MM.1S (cell line): ENCODE data around the gene DGUOK.

Source experiments
- DNase-seq: peaks from one replicate; pipeline ENCODE4 v3.0.0-alpha.2; 2015
- H2AFZ ChIP-seq: fragments of 300-600 bp; sonication (generic); 2 replicates; pipeline ENCODE4 v1.6.0; 2016; ENCODE audit warnings: antibody characterized with exemption, low read length
- H3F3A ChIP-seq: fragments of 300-600 bp; sonication (generic); 2 replicates; pipeline ENCODE4 v1.6.1; 2016; ENCODE audit warnings: mild to moderate bottlenecking, antibody characterized with exemption, low read length, moderate library complexity, mixed read lengths; ENCODE audit not compliant: insufficient read depth
- H3K27ac ChIP-seq: fragments of 300-600 bp; sonication (generic); 2 replicates; pipeline ENCODE4 v1.5.1; 2016; ENCODE audit warnings: mild to moderate bottlenecking, low read length
- H3K27me3 ChIP-seq: fragments of 300-600 bp; sonication (generic); replicated peaks from 2 replicates; pipeline ENCODE4 v1.6.0; 2016; ENCODE audit warnings: low read length; ENCODE audit not compliant: insufficient read depth
- H3K36me3 ChIP-seq: fragments of 300-600 bp; sonication (generic); replicated peaks from 2 replicates; pipeline ENCODE4 v1.6.1; 2016; ENCODE audit warnings: mild to moderate bottlenecking, low read length, mixed read lengths; ENCODE audit not compliant: insufficient read depth
- H3K4me1 ChIP-seq: fragments of 300-600 bp; sonication (generic); 2 replicates; pipeline ENCODE4 v1.6.1; 2016; ENCODE audit warnings: low read length, mixed read lengths
- H3K4me2 ChIP-seq: fragments of 300-600 bp; sonication (generic); 2 replicates; pipeline ENCODE4 v1.6.0; 2016; ENCODE audit warnings: low read depth, low read length
- H3K4me3 ChIP-seq: fragments of 300-600 bp; sonication (generic); 2 replicates; pipeline ENCODE4 v1.5.1; 2016; ENCODE audit warnings: low read length, mixed read lengths
- H3K79me2 ChIP-seq: fragments of 300-600 bp; sonication (generic); 2 replicates; pipeline ENCODE4 v1.6.1; 2016; ENCODE audit warnings: mixed run types, low read length, mixed read lengths
- H3K9ac ChIP-seq: fragments of 300-600 bp; sonication (generic); 2 replicates; pipeline ENCODE4 v1.6.1; 2016; ENCODE audit warnings: low read length, mixed read lengths
- H3K9me2 ChIP-seq: fragments of 300-600 bp; sonication (generic); replicated peaks from 2 replicates; pipeline ENCODE4 v1.6.1; 2016; ENCODE audit warnings: mild to moderate bottlenecking, low read length, mixed read lengths; ENCODE audit not compliant: insufficient read depth
- H3K9me3 ChIP-seq: fragments of 300-600 bp; sonication (generic); replicated peaks from 2 replicates; pipeline ENCODE4 v1.6.1; 2016; ENCODE audit warnings: mild to moderate bottlenecking, low read length, mixed read lengths; ENCODE audit not compliant: insufficient read depth
- H4K20me1 ChIP-seq: fragments of 300-600 bp; sonication (generic); 2 replicates; pipeline ENCODE4 v1.6.1; 2016; ENCODE audit warnings: mild to moderate bottlenecking, low read length, moderate library complexity, mixed read lengths; ENCODE audit not compliant: insufficient read depth
- CTCF ChIP-seq: fragments of 300-600 bp; sonication (generic); IDR thresholded peaks from 2 replicates; pipeline ENCODE4 v1.5.1; 2016; ENCODE audit warnings: antibody characterized with exemption, low read length, mixed read lengths
- EZH2 ChIP-seq: fragments of 300-600 bp; sonication (generic); optimal IDR thresholded peaks from 2 replicates; pipeline ENCODE3; 2017; ENCODE audit warnings: low read depth, mild to moderate bottlenecking, antibody characterized with exemption, low read length, mixed read lengths
- EZH2phosphoT487 ChIP-seq: fragments of 300-600 bp; sonication (generic); IDR thresholded peaks from 2 replicates; pipeline ENCODE4 v1.6.1; 2018; ENCODE audit warnings: antibody characterized with exemption, low read length

The DGUOK gene

GRCh38 chr2:73987948-73988700 is 61.4 kb downstream of the DGUOK start:
- Histone ChIP-seq H3F3A (peaks cover 12% of the 10 kb centered on the region), H3K9ac (no peak overlapping the region), H3K4me1 (peaks cover 22% of the 10 kb centered on the region), H3K4me2 (no peak overlapping the region), H4K20me1 (no peaks in the 10 kb centered on the region), H2AFZ (no peak overlapping the region), H3K4me3 (no peak overlapping the region), H3K27me3 (no peaks in the 10 kb centered on the region), H3K36me3 (no peaks in the 10 kb centered on the region), H3K79me2 (peaks cover 73% of the 10 kb centered on the region), H3K9me2 (no peaks in the 10 kb centered on the region), H3K9me3 (no peaks in the 10 kb centered on the region), H3K27ac (no peak overlapping the region)
- no peak for DNase-seq
- no peak for TF ChIP-seq CTCF
- TF ChIP-seq EZH2, result no peak
- TF ChIP-seq EZH2phosphoT487, result no peak

- Histone ChIP-seq H2AFZ (no peak overlapping the region), H3K4me3 (no peak overlapping the region), H4K20me1 (no peaks in the 10 kb centered on the region), H3K27ac (no peak overlapping the region), H3K79me2 (peaks cover 92% of the 10 kb centered on the region), H3K36me3 (no peaks in the 10 kb centered on the region), H3K9ac (no peak overlapping the region), H3K9me2 (no peaks in the 10 kb centered on the region), H3K4me2 (no peak overlapping the region), H3K4me1 (peaks cover 22% of the 10 kb centered on the region), H3F3A (no peaks in the 10 kb centered on the region), H3K9me3 (no peaks in the 10 kb centered on the region), H3K27me3 (no peaks in the 10 kb centered on the region)
- TF ChIP-seq CTCF (no peak), EZH2phosphoT487 (no peak), EZH2 (no peak)
- no peak for DNase-seq
Measured at GRCh38 chr2:73989972-73990371, 63.3 kb downstream of the DGUOK start.

- H4K20me1 ChIP-seq, result peaks cover 2% of the 10 kb centered on the region; the same call in 1 of the 2 replicates
- DNase-seq, result no peak
- H3K79me2 ChIP-seq, result peaks cover 96% of the 10 kb centered on the region
- H3K27me3 ChIP-seq, result no peaks in the 10 kb centered on the region
- H3F3A ChIP-seq, result no peaks in the 10 kb centered on the region
- H3K4me3 ChIP-seq, result no peak overlapping the region
- no peaks in the 10 kb centered on the region for H3K9me3 ChIP-seq
- H3K27ac ChIP-seq, result no peak overlapping the region
- no peak overlapping the region for H2AFZ ChIP-seq
- H3K9ac ChIP-seq, result no peak overlapping the region
- no peaks in the 10 kb centered on the region for H3K36me3 ChIP-seq
- H3K4me2 ChIP-seq, result no peak overlapping the region
- no peak for TF ChIP-seq EZH2phosphoT487
- TF ChIP-seq CTCF, result no peak
- no peak for TF ChIP-seq EZH2
- H3K9me2 ChIP-seq, result no peaks in the 10 kb centered on the region
- H3K4me1 ChIP-seq, result peaks cover 22% of the 10 kb centered on the region
Measured at GRCh38 chr2:73990531-73990930, 63.9 kb downstream of the DGUOK start.
